Neural cell (in vitro differentiated cells): ENCODE results near the gene DCAF11. TPM values are rescaled to one million over a fixed set of nuclear protein-coding genes. Genes with fewer than 3 reads are reported as not detected.

Experiments
- H2AFZ ChIP-seq: fragments of 200-600, 300-800 bp; sonication (generic), shearing (Covaris generic); 2 replicates; pipeline ENCODE4 v1.6.0; 2014; ENCODE audit warnings: low read depth, mild to moderate bottlenecking, antibody characterized with exemption, low read length, moderate library complexity
- H3F3A ChIP-seq: fragments of 200-600 bp; shearing (Covaris generic); 2 replicates; pipeline ENCODE4 v1.6.1; 2016; ENCODE audit warnings: mild to moderate bottlenecking, moderate library complexity, mixed read lengths, antibody characterized with exemption, low read length; ENCODE audit not compliant: insufficient read depth, poor library complexity, severe bottlenecking
- H3K27ac ChIP-seq: fragments of 200-600, 300-800 bp; sonication (generic), shearing (Covaris generic); 2 replicates; pipeline ENCODE4 v1.5.1; 2014; ENCODE audit warnings: mild to moderate bottlenecking, low read length, moderate library complexity
- H3K27me3 ChIP-seq: fragments of 300-800, 200-600 bp; sonication (generic), shearing (Covaris generic); 2 replicates; pipeline ENCODE4 v1.6.0; 2014; ENCODE audit warnings: mild to moderate bottlenecking, low read depth, low read length, moderate library complexity; ENCODE audit not compliant: insufficient read depth
- H3K36me3 ChIP-seq: fragments of 300-800, 200-600 bp; sonication (generic), shearing (Covaris generic); 2 replicates; pipeline ENCODE4 v1.5.1; 2014; ENCODE audit warnings: mild to moderate bottlenecking, antibody characterized with exemption, low read length, moderate library complexity; ENCODE audit not compliant: insufficient read depth
- H3K4me2 ChIP-seq: fragments of 300-800, 200-600 bp; sonication (generic), shearing (Covaris generic); 2 replicates; pipeline ENCODE4 v1.6.0; 2014; ENCODE audit warnings: mild to moderate bottlenecking, low read length
- H3K4me3 ChIP-seq: fragments of 300-800, 200-600 bp; sonication (generic), shearing (Covaris generic); 2 replicates; pipeline ENCODE4 v1.5.1; 2014; ENCODE audit warnings: mild to moderate bottlenecking, low read length, moderate library complexity
- H3K79me2 ChIP-seq: fragments of 200-600 bp; shearing (Covaris generic); replicated peaks from 2 replicates; pipeline ENCODE4 v1.6.0; 2014; ENCODE audit warnings: mild to moderate bottlenecking, low read length, moderate library complexity; ENCODE audit not compliant: insufficient read depth
- H3K9ac ChIP-seq: fragments of 300-800, 200-600 bp; sonication (generic), shearing (Covaris generic); 2 replicates; pipeline ENCODE4 v1.6.1; 2016; ENCODE audit warnings: mild to moderate bottlenecking, low read length, mixed read lengths
- H3K9me2 ChIP-seq: fragments of 200-600 bp; shearing (Covaris generic); 2 replicates; pipeline ENCODE4 v1.6.1; 2016; ENCODE audit warnings: mild to moderate bottlenecking, low read length, mixed read lengths; ENCODE audit not compliant: insufficient read depth
- H3K9me3 ChIP-seq: fragments of 200-600, 300-800 bp; sonication (generic), shearing (Covaris generic); 2 replicates; pipeline ENCODE4 v1.6.1; 2016; ENCODE audit warnings: mild to moderate bottlenecking, mixed run types, low read length, moderate library complexity, mixed read lengths
- H4K20me1 ChIP-seq: fragments of 200-600 bp; shearing (Covaris generic); 2 replicates; pipeline ENCODE4 v1.6.1; 2016; ENCODE audit warnings: mild to moderate bottlenecking, mixed run types; ENCODE audit not compliant: insufficient read depth
- EP300 ChIP-seq: fragments of 450-650 bp; conservative IDR thresholded peaks from 2 replicates; pipeline ENCODE4 v1.6.1; 2014; ENCODE audit warnings: antibody characterized with exemption, mild to moderate bottlenecking, moderate library complexity; ENCODE audit not compliant: poor library complexity, severe bottlenecking
- EZH2 ChIP-seq: fragments of 200-600, 300-800 bp; shearing (Covaris generic), sonication (generic); IDR thresholded peaks from 2 replicates; pipeline ENCODE4 v1.6.1; 2014; ENCODE audit warnings: antibody characterized with exemption, low read length, borderline replicate concordance, mild to moderate bottlenecking; ENCODE audit not compliant: insufficient read depth, poor library complexity, severe bottlenecking
- MXI1 ChIP-seq: fragments of 450-650 bp; conservative IDR thresholded peaks from 2 replicates; pipeline ENCODE4 v1.6.1; 2014; ENCODE audit warnings: antibody characterized with exemption, mild to moderate bottlenecking; ENCODE audit not compliant: poor library complexity, severe bottlenecking
- POLR2AphosphoS5 ChIP-seq: IDR thresholded peaks from 2 replicates; pipeline ENCODE4 v1.6.1; 2012
- RAD21 ChIP-seq: fragments of 450-650 bp; conservative IDR thresholded peaks from 2 replicates; pipeline ENCODE4 v1.6.1; 2014; ENCODE audit warnings: antibody characterized with exemption, mild to moderate bottlenecking, moderate library complexity
- REST ChIP-seq: IDR thresholded peaks from 2 replicates; pipeline ENCODE4 v1.6.1; 2012; ENCODE audit warnings: borderline replicate concordance
- SMC3 ChIP-seq: fragments of 450-650 bp; conservative IDR thresholded peaks from 2 replicates; pipeline ENCODE4 v1.6.1; 2014; ENCODE audit warnings: antibody characterized with exemption, mild to moderate bottlenecking, moderate library complexity; ENCODE audit not compliant: poor library complexity
- TAF1 ChIP-seq: IDR thresholded peaks from 2 replicates; pipeline ENCODE4 v1.6.1; 2012; ENCODE audit warnings: low read depth
- polyA plus RNA-seq: library from polyadenylated mRNA; depleted of rRNA; stranded (reverse); fragments of >200 nt; gene quantifications from 2 replicates; pipeline ENCODE4 v1.2.3, GENCODE V29; 2014
- TF ChIP-seq, protein P1 (sequence below): fragments of 450-650 bp; IDR thresholded peaks from 2 replicates; pipeline ENCODE4 v1.5.1; 2014; ENCODE audit warnings: antibody characterized with exemption, mild to moderate bottlenecking, moderate library complexity; ENCODE audit not compliant: poor library complexity, severe bottlenecking

DCAF11 gene
- polyA plus RNA-seq, 1 donor from 2014 or later = 74.5 TPM

GRCh38 chr14:24077086-24077485 lies 37.5 kb upstream of the DCAF11 start:
- Histone ChIP-seq H4K20me1 (no peaks in the 10 kb centered on the region), H3K79me2 (no peaks in the 10 kb centered on the region), H3K4me2 (no peak overlapping the region), H3K27ac (peak overlapping the region; percentile 79), H3K27me3 (no peaks in the 10 kb centered on the region), H3K4me3 (no peak overlapping the region), H2AFZ (no peak overlapping the region), H3F3A (peaks cover 3% of the 10 kb centered on the region), H3K36me3 (no peaks in the 10 kb centered on the region), H3K9me2 (no peaks in the 10 kb centered on the region), H3K9ac (no peak overlapping the region), H3K9me3 (no peaks in the 10 kb centered on the region)
- TF ChIP-seq REST (no peak), RAD21 (no peak), EP300 (no peak), EZH2 (no peak), MXI1 (no peak), POLR2AphosphoS5 (no peak), TAF1 (no peak), SMC3 (no peak)
- TF ChIP-seq, protein P1, sequence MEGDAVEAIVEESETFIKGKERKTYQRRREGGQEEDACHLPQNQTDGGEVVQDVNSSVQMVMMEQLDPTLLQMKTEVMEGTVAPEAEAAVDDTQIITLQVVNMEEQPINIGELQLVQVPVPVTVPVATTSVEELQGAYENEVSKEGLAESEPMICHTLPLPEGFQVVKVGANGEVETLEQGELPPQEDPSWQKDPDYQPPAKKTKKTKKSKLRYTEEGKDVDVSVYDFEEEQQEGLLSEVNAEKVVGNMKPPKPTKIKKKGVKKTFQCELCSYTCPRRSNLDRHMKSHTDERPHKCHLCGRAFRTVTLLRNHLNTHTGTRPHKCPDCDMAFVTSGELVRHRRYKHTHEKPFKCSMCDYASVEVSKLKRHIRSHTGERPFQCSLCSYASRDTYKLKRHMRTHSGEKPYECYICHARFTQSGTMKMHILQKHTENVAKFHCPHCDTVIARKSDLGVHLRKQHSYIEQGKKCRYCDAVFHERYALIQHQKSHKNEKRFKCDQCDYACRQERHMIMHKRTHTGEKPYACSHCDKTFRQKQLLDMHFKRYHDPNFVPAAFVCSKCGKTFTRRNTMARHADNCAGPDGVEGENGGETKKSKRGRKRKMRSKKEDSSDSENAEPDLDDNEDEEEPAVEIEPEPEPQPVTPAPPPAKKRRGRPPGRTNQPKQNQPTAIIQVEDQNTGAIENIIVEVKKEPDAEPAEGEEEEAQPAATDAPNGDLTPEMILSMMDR = no peak

- no peaks in the 10 kb centered on the region for H4K20me1 ChIP-seq
- H3K9ac ChIP-seq = peak overlapping the region; percentile 41
- H3K4me3 ChIP-seq = peak overlapping the region; percentile 50
- peaks cover 3% of the 10 kb centered on the region for H3F3A ChIP-seq
- H3K27me3 ChIP-seq = no peaks in the 10 kb centered on the region
- H3K4me2 ChIP-seq = peak overlapping the region; percentile 45
- no peaks in the 10 kb centered on the region for H3K79me2 ChIP-seq
- H3K9me3 ChIP-seq = no peaks in the 10 kb centered on the region
- H2AFZ ChIP-seq = no peak overlapping the region
- no peaks in the 10 kb centered on the region for H3K9me2 ChIP-seq
- TF ChIP-seq EZH2 = no peak
- TF ChIP-seq SMC3 = no peak
- TF ChIP-seq, protein P1 = no peak
- peak; percentile 69 for TF ChIP-seq EP300
- TF ChIP-seq MXI1 = no peak
- TF ChIP-seq TAF1 = no peak
- TF ChIP-seq POLR2AphosphoS5 = peak; percentile 84
- no peak for TF ChIP-seq RAD21
- no peak for TF ChIP-seq REST
- H3K27ac ChIP-seq = peak overlapping the region; percentile 79
- H3K36me3 ChIP-seq = no peaks in the 10 kb centered on the region
Measured at GRCh38 chr14:24078146-24078545, 36.4 kb upstream of the DCAF11 start.
